GM12865 (cell line): ENCODE measurements around the gene CCSAP.

Source experiments
- DNase-seq: peaks from one replicate; pipeline ENCODE4 v3.0.0; 2010; ENCODE audit warnings: low read depth
- H3K4me3 ChIP-seq: 2 replicates; pipeline ENCODE4 v1.5.1; 2011; ENCODE audit warnings: mild to moderate bottlenecking, low read depth, low read length, control low read depth
- TF ChIP-seq, protein P1 (sequence below): IDR thresholded peaks from 2 replicates; pipeline ENCODE4 v1.5.1; 2011; ENCODE audit warnings: low read length, control low read depth, low read depth, inconsistent platforms; ENCODE audit not compliant: insufficient read depth; ENCODE audit errors: missing control alignments

CCSAP gene

DNA sequence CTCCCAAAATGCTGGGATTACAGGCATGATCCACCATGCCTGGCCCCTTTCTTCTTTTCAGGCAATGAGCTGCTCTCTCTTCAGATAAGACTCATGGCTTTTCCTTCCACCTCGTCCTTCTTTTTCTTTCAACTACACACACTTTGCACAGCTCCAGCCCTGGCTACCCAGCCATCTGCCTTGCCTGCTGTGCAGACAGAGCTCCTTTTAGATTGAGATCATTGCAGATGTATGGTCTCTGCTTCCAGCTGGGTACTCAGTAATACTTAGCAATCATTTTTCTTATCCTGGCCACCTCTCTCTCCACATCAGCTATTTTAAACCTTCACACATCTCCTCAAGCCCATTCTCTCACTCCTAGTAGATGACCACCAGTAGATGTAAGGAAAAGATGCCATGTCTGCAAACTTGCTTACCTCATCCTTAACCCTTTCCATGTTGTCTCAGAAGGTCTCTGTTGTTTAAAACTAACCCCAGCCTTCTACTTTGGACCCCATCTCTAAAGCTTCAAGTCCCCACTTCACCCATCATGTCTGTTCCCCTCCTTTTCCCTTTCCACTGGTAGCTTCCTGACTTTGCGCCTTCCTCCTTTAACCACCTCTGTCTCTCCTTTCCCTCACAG lies 64.6 kb downstream of the CCSAP start:
- H3K4me3 ChIP-seq = no peak overlapping the region
- no peak for DNase-seq
- TF ChIP-seq, protein P1, sequence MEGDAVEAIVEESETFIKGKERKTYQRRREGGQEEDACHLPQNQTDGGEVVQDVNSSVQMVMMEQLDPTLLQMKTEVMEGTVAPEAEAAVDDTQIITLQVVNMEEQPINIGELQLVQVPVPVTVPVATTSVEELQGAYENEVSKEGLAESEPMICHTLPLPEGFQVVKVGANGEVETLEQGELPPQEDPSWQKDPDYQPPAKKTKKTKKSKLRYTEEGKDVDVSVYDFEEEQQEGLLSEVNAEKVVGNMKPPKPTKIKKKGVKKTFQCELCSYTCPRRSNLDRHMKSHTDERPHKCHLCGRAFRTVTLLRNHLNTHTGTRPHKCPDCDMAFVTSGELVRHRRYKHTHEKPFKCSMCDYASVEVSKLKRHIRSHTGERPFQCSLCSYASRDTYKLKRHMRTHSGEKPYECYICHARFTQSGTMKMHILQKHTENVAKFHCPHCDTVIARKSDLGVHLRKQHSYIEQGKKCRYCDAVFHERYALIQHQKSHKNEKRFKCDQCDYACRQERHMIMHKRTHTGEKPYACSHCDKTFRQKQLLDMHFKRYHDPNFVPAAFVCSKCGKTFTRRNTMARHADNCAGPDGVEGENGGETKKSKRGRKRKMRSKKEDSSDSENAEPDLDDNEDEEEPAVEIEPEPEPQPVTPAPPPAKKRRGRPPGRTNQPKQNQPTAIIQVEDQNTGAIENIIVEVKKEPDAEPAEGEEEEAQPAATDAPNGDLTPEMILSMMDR = no peak

DNA sequence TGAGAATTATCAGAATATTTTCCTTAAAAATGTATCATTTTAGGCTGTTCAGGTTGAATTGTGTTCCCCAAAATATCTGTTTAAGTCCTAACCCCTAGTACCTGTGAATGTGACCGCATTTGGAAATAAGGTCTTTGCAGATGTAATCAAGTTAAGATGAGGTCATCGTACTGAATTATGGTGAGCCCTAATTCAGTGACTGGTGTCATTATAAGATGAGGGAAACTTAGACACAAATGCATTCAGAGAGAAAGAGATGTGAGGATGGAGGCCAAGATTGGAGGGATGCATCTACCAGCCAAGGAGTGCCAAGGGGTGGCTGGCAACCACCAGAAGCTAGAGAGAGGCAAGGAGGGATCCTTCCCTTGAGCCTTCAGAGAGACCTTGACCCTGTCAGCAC lies 67.8 kb downstream of the CCSAP start:
- no peak overlapping the region for H3K4me3 ChIP-seq
- DNase-seq = no peak
- TF ChIP-seq, protein P1 = no peak

DNA sequence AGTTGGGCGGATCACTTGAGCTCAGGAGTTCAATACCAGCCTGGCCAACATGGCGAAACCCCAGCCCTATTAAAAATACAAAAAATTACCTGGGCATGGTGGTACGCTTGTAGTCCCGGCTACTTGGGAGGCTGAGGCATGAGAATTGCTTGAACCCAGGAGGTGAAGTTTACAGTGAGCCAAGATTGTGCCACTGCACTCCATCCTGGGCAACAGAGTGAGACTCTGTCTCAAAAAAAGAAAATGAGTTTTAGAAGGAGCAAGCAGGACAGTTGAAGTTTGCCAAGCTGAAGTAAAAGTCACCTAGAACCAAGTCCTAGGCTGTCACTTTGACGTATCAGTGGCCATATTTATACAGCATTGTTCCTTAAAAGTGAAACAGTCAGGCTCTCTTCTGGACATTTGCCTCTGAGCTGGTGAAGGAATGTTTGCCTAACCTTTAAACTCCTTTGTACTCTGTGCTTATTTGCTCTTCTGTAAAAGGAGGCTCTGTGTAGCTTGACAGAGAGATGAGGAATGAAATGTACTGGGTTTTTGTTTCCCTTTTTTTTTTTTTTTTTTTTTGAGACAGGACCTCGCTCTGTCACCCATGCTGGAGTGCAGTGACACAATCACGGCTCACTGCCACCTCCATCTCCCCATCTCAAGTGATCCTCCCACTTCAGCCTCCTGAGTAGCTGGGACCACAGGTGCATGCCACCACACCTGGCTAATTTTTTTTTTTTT lies 69.2 kb downstream of the CCSAP start:
- no peak for DNase-seq
- no peak overlapping the region for H3K4me3 ChIP-seq
- TF ChIP-seq, protein P1 = no peak

DNA sequence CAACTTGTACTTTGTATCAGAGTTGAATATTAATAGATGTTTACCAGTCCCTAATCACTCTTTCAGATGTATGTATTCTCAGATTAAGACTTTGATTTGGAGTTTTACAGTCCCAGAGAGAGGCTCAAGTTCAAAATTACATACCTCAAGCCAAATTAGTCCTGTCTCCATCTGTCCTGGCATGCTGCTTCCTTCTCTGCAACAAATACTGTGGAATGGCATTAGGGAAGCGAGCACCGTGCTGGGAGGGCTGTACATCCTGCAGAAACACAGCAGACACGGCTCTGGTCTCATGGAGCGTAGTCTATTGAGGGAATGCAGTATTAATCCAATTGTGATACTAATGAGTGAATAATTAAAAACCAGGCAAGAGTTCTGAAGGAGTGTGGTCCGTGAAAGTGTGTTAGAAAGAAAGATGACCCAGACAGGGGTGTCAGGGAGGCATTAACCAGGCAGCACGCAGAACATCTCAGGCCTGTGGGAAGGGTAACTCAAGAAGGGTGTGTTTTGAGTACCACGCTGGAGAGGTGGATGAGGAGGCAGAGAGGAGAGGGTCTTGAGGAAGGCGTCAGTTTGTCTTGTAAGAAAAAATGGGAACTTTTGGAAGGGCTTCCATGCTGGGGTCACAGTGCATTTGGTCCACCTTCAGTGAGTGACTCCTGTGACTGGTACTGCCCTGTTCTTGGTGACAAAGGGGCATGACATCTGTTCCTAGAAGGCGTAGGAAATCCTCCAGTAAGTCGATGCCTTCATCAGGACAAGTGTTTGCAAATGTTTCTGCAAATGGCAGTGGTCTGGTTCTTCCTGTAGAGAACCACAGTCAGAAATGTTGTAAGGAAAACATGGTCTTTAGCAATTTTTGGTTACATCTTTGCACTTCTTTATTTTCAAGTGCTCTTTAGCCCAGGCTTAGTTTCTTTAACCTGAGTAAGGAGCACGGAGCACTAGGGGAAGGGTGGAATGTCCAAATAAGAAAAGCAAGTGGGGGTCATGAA lies 70.4 kb downstream of the CCSAP start:
- TF ChIP-seq, protein P1 = no peak
- no peak for DNase-seq
- peak overlapping the region; percentile 97 for H3K4me3 ChIP-seq

DNA sequence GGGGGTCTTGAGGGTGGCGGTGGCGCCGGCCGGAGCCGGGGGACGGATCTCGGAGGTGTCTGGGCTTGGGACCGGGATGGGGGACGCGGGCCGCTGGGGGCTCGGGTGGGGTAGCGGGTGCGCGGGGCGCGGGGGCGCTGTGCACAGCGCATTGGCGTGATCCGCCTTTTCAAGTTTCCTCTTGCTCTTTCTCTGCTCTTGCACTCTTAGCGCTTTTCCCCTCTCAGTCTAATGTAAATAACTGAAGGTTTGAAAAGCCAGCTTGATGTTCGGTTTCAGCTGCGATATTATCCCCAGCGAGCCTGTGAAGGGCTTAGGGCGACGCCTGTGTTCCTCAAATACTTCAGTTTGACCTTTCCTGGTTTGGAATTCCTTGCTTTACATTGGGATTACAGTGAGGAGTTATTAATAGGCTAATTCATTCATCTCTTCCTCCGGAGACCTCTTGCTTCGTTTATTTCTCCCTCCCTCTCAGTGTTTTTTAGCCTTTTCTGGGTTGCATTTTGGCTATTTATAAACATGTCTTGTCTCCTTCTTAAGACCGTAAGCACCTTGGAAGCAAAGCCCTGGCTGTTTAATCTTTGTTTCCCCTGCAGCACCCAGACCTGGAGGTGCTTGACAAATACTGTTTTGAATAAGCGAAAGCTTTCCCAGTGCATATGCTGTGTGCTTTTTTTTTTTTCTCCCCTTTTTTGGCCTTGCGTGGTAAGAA lies 71.2 kb downstream of the CCSAP start:
- peak; percentile 49 for DNase-seq
- TF ChIP-seq, protein P1 = peak; percentile 31
- peak overlapping the region; percentile 97 for H3K4me3 ChIP-seq
